Nephron progenitor cell (in vitro differentiated cells): ENCODE measurements around the gene CALHM4.

Experiments
- DNase-seq: peaks from one replicate; pipeline ENCODE4 v3.0.0; 2021
- H3K27ac Mint-ChIP-seq: 2 replicates; pipeline ENCODE4 v1.8.0; 2021; ENCODE audit warnings: mild to moderate bottlenecking, moderate library complexity, mixed read lengths
- H3K27me3 Mint-ChIP-seq: 2 replicates; pipeline ENCODE4 v1.8.0; 2021; ENCODE audit warnings: mild to moderate bottlenecking, low read depth, mixed read lengths; ENCODE audit not compliant: poor library complexity
- H3K36me3 Mint-ChIP-seq: 2 replicates; pipeline ENCODE4 v1.8.0; 2021; ENCODE audit warnings: low read depth, mixed read lengths
- H3K4me1 Mint-ChIP-seq: 2 replicates; pipeline ENCODE4 v1.8.0; 2021; ENCODE audit warnings: mixed read lengths
- H3K4me3 Mint-ChIP-seq: 2 replicates; pipeline ENCODE4 v1.8.0; 2021; ENCODE audit warnings: mild to moderate bottlenecking, moderate library complexity, mixed read lengths
- H3K9me3 Mint-ChIP-seq: 2 replicates; pipeline ENCODE4 v1.8.0; 2021; ENCODE audit warnings: mild to moderate bottlenecking, moderate library complexity, mixed read lengths
- CTCF ChIP-seq: fragments of 200-600 bp; sonication (generic); IDR thresholded peaks from 2 replicates; pipeline ENCODE4 v1.5.0; 2021; ENCODE audit warnings: antibody characterized with exemption

CALHM4 gene

GRCh38 chr6:116528133-116528532, 25.4 kb upstream of the CALHM4 start:
- H3K27ac Mint-ChIP-seq: no peak overlapping the region
- no peaks in the 10 kb centered on the region for H3K36me3 Mint-ChIP-seq
- no peak for DNase-seq
- H3K27me3 Mint-ChIP-seq: no peaks in the 10 kb centered on the region
- no peak for TF ChIP-seq CTCF
- H3K4me1 Mint-ChIP-seq: peaks cover 38% of the 10 kb centered on the region
- no peak overlapping the region for H3K4me3 Mint-ChIP-seq
- H3K9me3 Mint-ChIP-seq: no peaks in the 10 kb centered on the region

- Mint-ChIP-seq H3K4me3 (no peak overlapping the region), H3K9me3 (no peaks in the 10 kb centered on the region), H3K36me3 (no peaks in the 10 kb centered on the region), H3K27me3 (no peaks in the 10 kb centered on the region), H3K4me1 (peaks cover 45% of the 10 kb centered on the region), H3K27ac (no peak overlapping the region)
- DNase-seq: no peak
- no peak for TF ChIP-seq CTCF
Observed at GRCh38 chr6:116528780-116529179, 24.8 kb upstream of the CALHM4 start.

GRCh38 chr6:116529466-116530290, 23.9 kb upstream of the CALHM4 start:
- no peak for TF ChIP-seq CTCF
- Mint-ChIP-seq H3K9me3 (no peaks in the 10 kb centered on the region), H3K36me3 (no peaks in the 10 kb centered on the region), H3K27ac (no peak overlapping the region), H3K4me1 (peaks cover 49% of the 10 kb centered on the region), H3K4me3 (no peak overlapping the region), H3K27me3 (no peaks in the 10 kb centered on the region)
- no peak for DNase-seq

GRCh38 chr6:116530436-116530835, 23.1 kb upstream of the CALHM4 start:
- DNase-seq: no peak
- Mint-ChIP-seq H3K27me3 (no peaks in the 10 kb centered on the region), H3K27ac (no peak overlapping the region), H3K9me3 (no peaks in the 10 kb centered on the region), H3K4me3 (no peak overlapping the region), H3K4me1 (peaks cover 49% of the 10 kb centered on the region), H3K36me3 (no peaks in the 10 kb centered on the region)
- no peak for TF ChIP-seq CTCF

- Mint-ChIP-seq H3K4me3 (no peak overlapping the region), H3K4me1 (peaks cover 46% of the 10 kb centered on the region), H3K27ac (peak overlapping the region; percentile 19), H3K36me3 (no peaks in the 10 kb centered on the region), H3K27me3 (no peaks in the 10 kb centered on the region), H3K9me3 (no peaks in the 10 kb centered on the region)
- DNase-seq: peak; percentile 69
- TF ChIP-seq CTCF: peak; percentile 66
Observed at GRCh38 chr6:116531675-116532570, 21.6 kb upstream of the CALHM4 start.
